HL-60 (cell line): Measurements from ENCODE around the gene STRA6.

Experiments used
- DNase-seq, 2 experiments: peaks; one replicate each; pipeline ENCODE4 v3.0.0-alpha.2; 2010 to 2020; ENCODE audit warnings: low read depth in 1 of 2, low spot score in 1 of 2
- H3K27ac ChIP-seq: fragments of 250-450 bp; sonication (Bioruptor Pico); replicated peaks from 2 replicates; pipeline ENCODE4 v1.5.1; 2020; ENCODE audit warnings: mild to moderate bottlenecking, moderate library complexity
- H3K27me3 ChIP-seq: fragments of 250-450 bp; sonication (Bioruptor Pico); 2 replicates; pipeline ENCODE4 v1.5.1; 2021; ENCODE audit warnings: mild to moderate bottlenecking, moderate library complexity; ENCODE audit not compliant: insufficient read depth, poor library complexity, severe bottlenecking
- H3K4me3 ChIP-seq: replicated peaks from 2 replicates; pipeline ENCODE4 v1.5.1; 2011; ENCODE audit warnings: mild to moderate bottlenecking, control low read depth, low read length; ENCODE audit not compliant: insufficient read depth
- CTCF ChIP-seq: IDR thresholded peaks from one replicate; pipeline ENCODE4 v1.5.1; 2011; ENCODE audit warnings: low read length, control low read depth, inconsistent platforms; ENCODE audit not compliant: insufficient read depth
- GABPA ChIP-seq: IDR thresholded peaks from 2 replicates; pipeline ENCODE4 v1.6.1; 2012; ENCODE audit warnings: low read depth
- POLR2AphosphoS5 ChIP-seq: IDR thresholded peaks from 2 replicates; pipeline ENCODE4 v1.6.1; 2012; ENCODE audit warnings: low read depth
- SPI1 ChIP-seq: IDR thresholded peaks from 2 replicates; pipeline ENCODE4 v1.6.1; 2012; ENCODE audit warnings: low read depth, mild to moderate bottlenecking, borderline replicate concordance
- TF ChIP-seq, protein P1 (sequence below): IDR thresholded peaks from 2 replicates; pipeline ENCODE4 v1.6.1; 2012; ENCODE audit warnings: low read depth; ENCODE audit not compliant: insufficient replicate concordance

Gene STRA6

GRCh38 chr15:74178326-74179100 is 24.1 kb downstream of the STRA6 start:
- DNase-seq, result no peak
- Histone ChIP-seq H3K27ac (no peak overlapping the region), H3K4me3 (no peak overlapping the region), H3K27me3 (no peaks in the 10 kb centered on the region)
- TF ChIP-seq SPI1 (no peak), CTCF (no peak), GABPA (no peak), POLR2AphosphoS5 (no peak)
- TF ChIP-seq, protein P1, sequence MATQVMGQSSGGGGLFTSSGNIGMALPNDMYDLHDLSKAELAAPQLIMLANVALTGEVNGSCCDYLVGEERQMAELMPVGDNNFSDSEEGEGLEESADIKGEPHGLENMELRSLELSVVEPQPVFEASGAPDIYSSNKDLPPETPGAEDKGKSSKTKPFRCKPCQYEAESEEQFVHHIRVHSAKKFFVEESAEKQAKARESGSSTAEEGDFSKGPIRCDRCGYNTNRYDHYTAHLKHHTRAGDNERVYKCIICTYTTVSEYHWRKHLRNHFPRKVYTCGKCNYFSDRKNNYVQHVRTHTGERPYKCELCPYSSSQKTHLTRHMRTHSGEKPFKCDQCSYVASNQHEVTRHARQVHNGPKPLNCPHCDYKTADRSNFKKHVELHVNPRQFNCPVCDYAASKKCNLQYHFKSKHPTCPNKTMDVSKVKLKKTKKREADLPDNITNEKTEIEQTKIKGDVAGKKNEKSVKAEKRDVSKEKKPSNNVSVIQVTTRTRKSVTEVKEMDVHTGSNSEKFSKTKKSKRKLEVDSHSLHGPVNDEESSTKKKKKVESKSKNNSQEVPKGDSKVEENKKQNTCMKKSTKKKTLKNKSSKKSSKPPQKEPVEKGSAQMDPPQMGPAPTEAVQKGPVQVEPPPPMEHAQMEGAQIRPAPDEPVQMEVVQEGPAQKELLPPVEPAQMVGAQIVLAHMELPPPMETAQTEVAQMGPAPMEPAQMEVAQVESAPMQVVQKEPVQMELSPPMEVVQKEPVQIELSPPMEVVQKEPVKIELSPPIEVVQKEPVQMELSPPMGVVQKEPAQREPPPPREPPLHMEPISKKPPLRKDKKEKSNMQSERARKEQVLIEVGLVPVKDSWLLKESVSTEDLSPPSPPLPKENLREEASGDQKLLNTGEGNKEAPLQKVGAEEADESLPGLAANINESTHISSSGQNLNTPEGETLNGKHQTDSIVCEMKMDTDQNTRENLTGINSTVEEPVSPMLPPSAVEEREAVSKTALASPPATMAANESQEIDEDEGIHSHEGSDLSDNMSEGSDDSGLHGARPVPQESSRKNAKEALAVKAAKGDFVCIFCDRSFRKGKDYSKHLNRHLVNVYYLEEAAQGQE, result no peak

DNA sequence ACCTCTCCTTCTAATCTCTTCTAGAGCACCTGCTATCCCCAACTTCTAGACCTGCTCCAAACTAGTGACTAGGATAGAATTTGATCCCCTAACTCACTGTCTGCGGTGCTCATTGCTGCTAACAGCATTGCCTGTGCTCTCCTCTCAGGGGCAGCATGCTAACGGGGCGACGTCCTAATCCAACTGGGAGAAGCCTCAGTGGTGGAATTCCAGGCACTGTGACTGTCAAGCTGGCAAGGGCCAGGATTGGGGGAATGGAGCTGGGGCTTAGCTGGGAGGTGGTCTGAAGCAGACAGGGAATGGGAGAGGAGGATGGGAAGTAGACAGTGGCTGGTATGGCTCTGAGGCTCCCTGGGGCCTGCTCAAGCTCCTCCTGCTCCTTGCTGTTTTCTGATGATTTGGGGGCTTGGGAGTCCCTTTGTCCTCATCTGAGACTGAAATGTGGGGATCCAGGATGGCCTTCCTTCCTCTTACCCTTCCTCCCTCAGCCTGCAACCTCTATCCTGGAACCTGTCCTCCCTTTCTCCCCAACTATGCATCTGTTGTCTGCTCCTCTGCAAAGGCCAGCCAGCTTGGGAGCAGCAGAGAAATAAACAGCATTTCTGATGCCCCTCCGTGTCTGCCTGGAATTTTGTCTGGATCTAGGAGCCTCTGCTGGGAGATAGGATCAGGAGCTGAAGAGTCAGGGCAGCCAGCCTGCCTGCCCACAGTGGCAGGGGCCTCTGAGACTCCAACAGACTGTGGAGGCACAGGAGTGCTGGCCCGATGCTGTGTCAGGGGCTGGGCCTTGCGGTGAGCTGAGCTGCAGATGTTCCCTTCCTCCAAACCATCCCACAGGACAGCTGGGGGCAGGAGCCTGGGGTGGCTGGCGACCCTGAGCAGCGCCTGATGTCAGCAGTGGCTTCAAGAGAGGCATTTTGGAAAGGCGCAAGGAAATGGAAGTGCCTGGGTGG is 26.0 kb downstream of the STRA6 start:
- H3K4me3 ChIP-seq, result no peak overlapping the region
- TF ChIP-seq GABPA (no peak), SPI1 (no peak), POLR2AphosphoS5 (no peak), CTCF (no peak)
- TF ChIP-seq, protein P1, result no peak
- no peaks in the 10 kb centered on the region for H3K27me3 ChIP-seq
- DNase-seq, result no peak
- no peak overlapping the region for H3K27ac ChIP-seq

DNA sequence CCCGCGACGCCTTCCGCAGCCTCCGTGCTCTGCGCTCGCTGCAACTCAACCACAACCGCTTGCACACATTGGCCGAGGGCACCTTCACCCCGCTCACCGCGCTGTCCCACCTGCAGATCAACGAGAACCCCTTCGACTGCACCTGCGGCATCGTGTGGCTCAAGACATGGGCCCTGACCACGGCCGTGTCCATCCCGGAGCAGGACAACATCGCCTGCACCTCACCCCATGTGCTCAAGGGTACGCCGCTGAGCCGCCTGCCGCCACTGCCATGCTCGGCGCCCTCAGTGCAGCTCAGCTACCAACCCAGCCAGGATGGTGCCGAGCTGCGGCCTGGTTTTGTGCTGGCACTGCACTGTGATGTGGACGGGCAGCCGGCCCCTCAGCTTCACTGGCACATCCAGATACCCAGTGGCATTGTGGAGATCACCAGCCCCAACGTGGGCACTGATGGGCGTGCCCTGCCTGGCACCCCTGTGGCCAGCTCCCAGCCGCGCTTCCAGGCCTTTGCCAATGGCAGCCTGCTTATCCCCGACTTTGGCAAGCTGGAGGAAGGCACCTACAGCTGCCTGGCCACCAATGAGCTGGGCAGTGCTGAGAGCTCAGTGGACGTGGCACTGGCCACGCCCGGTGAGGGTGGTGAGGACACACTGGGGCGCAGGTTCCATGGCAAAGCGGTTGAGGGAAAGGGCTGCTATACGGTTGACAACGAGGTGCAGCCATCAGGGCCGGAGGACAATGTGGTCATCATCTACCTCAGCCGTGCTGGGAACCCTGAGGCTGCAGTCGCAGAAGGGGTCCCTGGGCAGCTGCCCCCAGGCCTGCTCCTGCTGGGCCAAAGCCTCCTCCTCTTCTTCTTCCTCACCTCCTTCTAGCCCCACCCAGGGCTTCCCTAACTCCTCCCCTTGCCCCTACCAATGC is 27.1 kb downstream of the STRA6 start:
- Histone ChIP-seq H3K4me3 (no peak overlapping the region), H3K27ac (no peak overlapping the region), H3K27me3 (no peaks in the 10 kb centered on the region)
- no peak for DNase-seq
- no peak for TF ChIP-seq GABPA
- TF ChIP-seq, protein P1, result no peak
- no peak for TF ChIP-seq CTCF
- TF ChIP-seq POLR2AphosphoS5, result no peak
- TF ChIP-seq SPI1, result no peak
